ENCODE data around the gene SHQ1. TPM values are rescaled to one million over a fixed set of nuclear protein-coding genes. Genes with fewer than 3 reads are reported as not detected.

The SHQ1 gene
- total RNA-seq, 1 experiment from 2014 or later: 21.7 TPM

- Histone ChIP-seq H3K36me3 (replicated peaks; ENCODE audit: control insufficient read depth, insufficient read depth, low read length) (no peaks in the 10 kb centered on the region), H3K27me3 (ENCODE audit: control insufficient read depth, insufficient read depth, low read length) (no peaks in the 10 kb centered on the region), H3K4me3 (ENCODE audit: insufficient read depth, low read depth, low read length) (no peak overlapping the region)
- DNase-seq: no peak
Measured at GRCh38 chr3:72763751-72764440, 84.3 kb downstream of the SHQ1 start.

DNA sequence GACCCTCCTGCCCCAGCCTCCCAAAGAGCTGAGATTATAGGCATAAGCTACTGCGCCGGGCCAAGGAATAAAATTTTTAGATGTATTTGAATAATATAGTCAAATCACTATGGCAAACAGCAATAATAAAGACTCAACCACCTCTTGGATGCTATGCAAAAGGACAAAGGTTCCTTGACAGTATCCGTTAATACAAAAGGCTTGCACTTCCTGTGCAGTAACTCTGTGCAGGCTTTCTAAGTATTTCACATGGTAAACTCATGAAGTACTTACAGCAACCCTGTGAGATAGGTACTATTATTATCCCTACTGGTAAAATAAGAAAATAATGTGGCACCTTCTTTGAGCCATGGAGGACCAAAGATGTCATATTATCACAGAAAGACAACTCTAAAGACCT lies 86.8 kb downstream of the SHQ1 start:
- Histone ChIP-seq H3K4me3 (ENCODE audit: insufficient read depth, low read depth, low read length) (no peak overlapping the region), H3K27me3 (ENCODE audit: control insufficient read depth, insufficient read depth, low read length) (no peaks in the 10 kb centered on the region), H3K36me3 (replicated peaks; ENCODE audit: control insufficient read depth, insufficient read depth, low read length) (no peaks in the 10 kb centered on the region)
- no peak for DNase-seq

- Histone ChIP-seq H3K36me3 (replicated peaks; ENCODE audit: control insufficient read depth, insufficient read depth, low read length) (no peaks in the 10 kb centered on the region), H3K27me3 (ENCODE audit: control insufficient read depth, insufficient read depth, low read length) (no peaks in the 10 kb centered on the region), H3K4me3 (ENCODE audit: insufficient read depth, low read depth, low read length) (no peak overlapping the region)
- no peak for DNase-seq
Measured at GRCh38 chr3:72760225-72760624, 88.0 kb downstream of the SHQ1 start.

DNA sequence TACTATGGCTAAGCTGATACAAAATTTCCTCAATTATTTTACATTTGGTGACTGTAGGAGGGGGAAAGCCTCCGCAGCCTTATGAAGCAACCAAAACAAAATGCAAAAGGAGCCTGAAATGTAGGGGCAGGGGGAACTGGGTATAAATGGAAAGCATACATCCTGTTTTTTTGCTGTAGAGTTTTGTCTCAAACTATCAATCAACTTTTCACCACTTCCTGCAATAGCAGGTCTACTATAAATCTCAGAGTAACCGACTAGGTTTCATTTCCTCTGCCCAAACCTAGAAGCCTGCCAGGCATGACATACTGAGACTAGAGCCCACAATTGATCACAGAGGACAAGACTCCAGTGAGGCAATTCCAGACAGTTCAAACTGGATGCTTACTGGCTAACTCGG lies 91.3 kb downstream of the SHQ1 start:
- Histone ChIP-seq H3K36me3 (replicated peaks; ENCODE audit: control insufficient read depth, insufficient read depth, low read length) (no peaks in the 10 kb centered on the region), H3K4me3 (ENCODE audit: insufficient read depth, low read depth, low read length) (no peak overlapping the region), H3K27me3 (ENCODE audit: control insufficient read depth, insufficient read depth, low read length) (no peaks in the 10 kb centered on the region)
- no peak for DNase-seq

- Histone ChIP-seq H3K4me3 (ENCODE audit: insufficient read depth, low read depth, low read length) (no peak overlapping the region), H3K36me3 (replicated peaks; ENCODE audit: control insufficient read depth, insufficient read depth, low read length) (no peaks in the 10 kb centered on the region), H3K27me3 (ENCODE audit: control insufficient read depth, insufficient read depth, low read length) (no peaks in the 10 kb centered on the region)
- no peak for DNase-seq
Measured at GRCh38 chr3:72754582-72754981, 93.7 kb downstream of the SHQ1 start.

- Histone ChIP-seq H3K27me3 (ENCODE audit: control insufficient read depth, insufficient read depth, low read length) (no peaks in the 10 kb centered on the region), H3K36me3 (replicated peaks; ENCODE audit: control insufficient read depth, insufficient read depth, low read length) (no peaks in the 10 kb centered on the region), H3K4me3 (ENCODE audit: insufficient read depth, low read depth, low read length) (no peak overlapping the region)
- no peak for DNase-seq
Measured at GRCh38 chr3:72753495-72753894, 94.8 kb downstream of the SHQ1 start.

GRCh38 chr3:72750405-72750965 lies 97.8 kb downstream of the SHQ1 start:
- Histone ChIP-seq H3K4me3 (ENCODE audit: insufficient read depth, low read depth, low read length) (no peak overlapping the region), H3K27me3 (ENCODE audit: control insufficient read depth, insufficient read depth, low read length) (no peaks in the 10 kb centered on the region), H3K36me3 (replicated peaks; ENCODE audit: control insufficient read depth, insufficient read depth, low read length) (no peaks in the 10 kb centered on the region)
- DNase-seq: no peak

GRCh38 chr3:72748659-72749058 lies 99.6 kb downstream of the SHQ1 start:
- H3K4me3 ChIP-seq (ENCODE audit: insufficient read depth, low read depth, low read length): no peak overlapping the region
- H3K27me3 ChIP-seq (ENCODE audit: control insufficient read depth, insufficient read depth, low read length): no peaks in the 10 kb centered on the region
- no peak for DNase-seq
- H3K36me3 ChIP-seq (replicated peaks; ENCODE audit: control insufficient read depth, insufficient read depth, low read length): no peaks in the 10 kb centered on the region

DNA sequence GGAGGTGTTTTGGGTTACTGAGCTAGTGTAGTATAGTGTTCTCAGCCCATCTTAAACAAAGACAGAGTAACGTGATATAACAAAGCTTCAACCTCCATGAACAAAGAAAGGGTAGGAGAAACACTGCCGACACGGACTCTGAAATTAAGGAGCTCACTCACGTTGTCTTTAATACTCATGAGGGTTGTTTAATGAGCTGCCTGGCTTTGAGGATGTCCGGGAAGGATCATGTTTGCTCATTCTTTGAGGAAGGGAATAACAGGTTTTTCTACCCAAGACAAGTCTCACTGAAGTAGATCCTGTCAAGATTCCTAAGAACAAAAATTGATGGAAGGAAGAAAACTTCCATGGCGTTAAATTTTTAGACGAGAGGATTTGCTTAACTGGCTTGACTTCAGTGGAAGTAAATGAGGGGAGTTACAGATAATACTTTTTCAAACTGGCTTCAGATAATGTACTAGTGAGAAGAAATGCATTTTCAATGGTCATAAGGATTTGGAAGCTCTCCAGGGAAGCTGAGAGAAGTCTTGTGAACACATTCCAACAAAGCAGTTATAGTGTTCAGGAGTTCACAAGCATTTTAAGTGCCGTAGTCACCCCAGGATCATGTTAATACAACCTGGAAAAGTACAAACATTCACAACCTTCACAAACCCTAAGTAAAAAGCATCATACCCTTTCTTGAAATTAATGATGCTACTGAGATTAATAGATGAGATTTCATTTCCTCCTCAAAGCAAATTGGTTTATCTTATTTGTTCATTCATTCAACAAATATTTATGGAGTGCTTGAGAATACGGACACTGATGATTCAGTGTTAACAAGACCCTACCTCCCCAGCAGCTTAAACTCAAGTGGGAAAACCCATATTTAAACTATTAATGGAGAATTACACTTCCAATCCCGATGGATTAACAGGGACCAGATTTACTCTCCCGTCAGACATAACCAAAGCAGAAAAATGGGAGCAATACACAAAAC lies 101.5 kb downstream of the SHQ1 start:
- Histone ChIP-seq H3K27me3 (ENCODE audit: control insufficient read depth, insufficient read depth, low read length) (no peaks in the 10 kb centered on the region), H3K36me3 (replicated peaks; ENCODE audit: control insufficient read depth, insufficient read depth, low read length) (no peaks in the 10 kb centered on the region), H3K4me3 (ENCODE audit: insufficient read depth, low read depth, low read length) (no peak overlapping the region)
- no peak for DNase-seq

DNA sequence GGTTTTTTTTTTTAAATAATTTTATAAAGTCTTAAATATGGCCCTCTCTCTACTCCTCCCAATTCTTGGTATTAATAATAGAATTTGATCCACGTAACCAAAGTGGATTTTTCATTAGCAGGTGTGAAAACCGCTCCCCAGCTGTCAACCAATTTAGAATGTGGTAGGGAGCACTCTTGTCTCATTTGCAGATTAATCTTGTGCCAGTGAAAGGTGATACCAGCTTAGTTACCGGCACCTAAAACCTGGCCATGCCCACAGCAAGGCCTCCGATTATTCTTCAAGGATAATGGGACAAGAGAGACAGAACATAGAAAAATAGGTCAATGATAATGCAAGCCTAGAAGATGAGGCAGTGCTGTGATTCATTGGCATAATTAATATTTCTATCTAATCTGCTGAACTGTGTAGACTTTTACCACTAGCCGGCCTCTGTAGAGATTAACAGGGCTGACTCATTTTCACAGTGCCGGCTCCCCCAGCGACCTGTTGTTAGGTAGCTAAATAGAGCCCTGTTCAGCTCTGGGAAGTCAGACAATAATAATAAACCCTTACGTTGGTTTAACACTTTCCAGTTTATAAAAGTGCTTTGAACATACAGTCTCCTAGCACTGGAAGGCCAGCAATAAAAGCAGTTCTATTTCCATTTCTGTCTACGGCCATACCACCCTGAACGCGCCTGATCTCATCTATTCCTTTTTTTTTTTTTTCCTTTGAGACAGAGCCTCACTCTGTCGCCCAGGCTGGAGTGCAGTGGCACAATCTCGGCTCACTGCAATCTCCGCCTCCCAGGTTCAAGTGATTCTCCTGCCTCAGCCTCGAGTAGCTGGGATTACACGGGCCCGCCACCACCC lies 102.9 kb downstream of the SHQ1 start:
- DNase-seq: no peak
- peaks cover 2% of the 10 kb centered on the region; the same call in 1 of the 2 replicates for H3K27me3 ChIP-seq (ENCODE audit: control insufficient read depth, insufficient read depth, low read length)
- no peak overlapping the region for H3K4me3 ChIP-seq (ENCODE audit: insufficient read depth, low read depth, low read length)

DNA sequence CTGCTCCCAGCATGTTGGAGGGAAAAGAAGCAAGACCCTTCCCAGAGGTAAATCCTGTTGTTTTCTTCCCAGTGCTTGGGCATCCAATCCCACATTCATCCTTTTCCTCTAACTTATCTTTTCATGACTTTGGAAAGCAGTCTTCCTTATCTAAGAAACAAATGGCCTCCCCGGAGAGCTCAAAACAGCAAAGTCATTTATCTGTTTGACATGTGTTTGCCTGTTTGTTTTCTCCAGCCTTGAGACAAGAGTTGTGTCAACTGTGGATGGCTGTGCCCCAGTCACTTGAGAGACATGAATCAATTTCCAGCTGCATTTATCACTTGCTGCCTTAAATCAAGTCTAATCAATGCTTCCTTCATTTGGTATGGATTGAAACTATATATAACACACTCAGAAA lies 103.9 kb downstream of the SHQ1 start:
- H3K36me3 ChIP-seq (replicated peaks; ENCODE audit: control insufficient read depth, insufficient read depth, low read length): no peaks in the 10 kb centered on the region
- no peak for DNase-seq
- no peak overlapping the region for H3K4me3 ChIP-seq (ENCODE audit: insufficient read depth, low read depth, low read length)
- H3K27me3 ChIP-seq (ENCODE audit: control insufficient read depth, insufficient read depth, low read length): peaks cover 9% of the 10 kb centered on the region

More for the DNA sequence above, 102.9 kb downstream of the SHQ1 start:
- no peaks in the 10 kb centered on the region for H3K36me3 ChIP-seq (replicated peaks; ENCODE audit: control insufficient read depth, insufficient read depth, low read length)

DNA sequence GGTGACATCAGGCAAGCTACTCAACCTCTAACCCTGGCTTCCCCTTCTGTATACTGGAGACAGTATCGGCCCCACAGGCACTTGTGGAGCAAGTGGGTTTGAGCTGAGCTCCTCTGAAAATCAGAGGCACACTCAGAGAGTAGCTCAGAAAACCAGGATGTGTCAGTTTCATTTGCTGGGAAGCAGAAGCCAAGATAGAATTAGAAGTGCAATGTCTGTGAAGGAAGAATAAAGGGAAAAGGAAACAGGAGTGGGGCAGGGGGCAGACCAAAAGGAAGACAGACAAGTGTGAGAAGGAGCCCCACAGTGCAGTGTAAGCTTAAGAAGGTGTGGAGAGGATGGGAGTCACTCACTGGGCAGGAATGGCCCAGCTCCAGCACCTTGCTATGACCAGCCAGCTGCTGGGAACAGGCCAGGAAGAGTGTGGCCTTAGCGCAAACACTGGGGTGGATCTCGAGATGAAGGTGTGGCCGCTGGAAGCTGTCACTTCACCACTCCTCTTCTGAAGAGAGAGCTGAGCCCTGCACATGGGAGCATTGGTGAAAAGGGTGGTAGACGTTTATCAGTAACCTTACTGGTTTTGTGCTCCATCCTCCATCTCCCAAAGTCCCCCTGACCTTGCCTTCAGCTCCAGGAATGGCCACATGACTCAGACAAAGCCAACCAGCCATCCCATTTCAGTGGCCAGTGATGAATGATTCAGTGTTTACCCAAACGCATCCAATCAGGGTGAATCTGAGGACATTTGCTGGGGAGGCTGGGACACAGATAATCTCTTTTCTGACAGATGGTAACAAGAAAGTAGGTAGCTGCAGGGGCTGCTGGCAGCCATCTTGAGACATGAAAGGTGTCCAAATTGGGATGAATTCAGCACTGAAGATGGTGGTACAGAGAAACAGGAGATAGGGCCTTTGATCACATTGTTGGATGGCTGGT lies 108.4 kb downstream of the SHQ1 start:
- Histone ChIP-seq H3K4me3 (ENCODE audit: insufficient read depth, low read depth, low read length) (peak overlapping the region; percentile 63), H3K27me3 (ENCODE audit: control insufficient read depth, insufficient read depth, low read length) (peaks cover 14% of the 10 kb centered on the region), H3K36me3 (replicated peaks; ENCODE audit: control insufficient read depth, insufficient read depth, low read length) (no peaks in the 10 kb centered on the region)
- no peak for DNase-seq

GRCh38 chr3:72738752-72739530 lies 109.3 kb downstream of the SHQ1 start:
- H3K36me3 ChIP-seq (replicated peaks; ENCODE audit: control insufficient read depth, insufficient read depth, low read length): no peaks in the 10 kb centered on the region
- H3K4me3 ChIP-seq (ENCODE audit: insufficient read depth, low read depth, low read length): peak overlapping the region; percentile 63
- H3K27me3 ChIP-seq (ENCODE audit: control insufficient read depth, insufficient read depth, low read length): peaks cover 14% of the 10 kb centered on the region
- peak; percentile 98 for DNase-seq

Measured in H7 (cell line).